PC-3 (cell line): ENCODE data around the gene BORCS5.

ENCODE experiments used
- EZH2 ChIP-seq: fragments of 300-600 bp; sonication (generic); IDR thresholded peaks from one replicate; pipeline ENCODE4 v1.6.1; 2017; ENCODE audit warnings: antibody characterized with exemption, mild to moderate bottlenecking, low read length; ENCODE audit not compliant: unreplicated experiment
- TF ChIP-seq, protein P1 (sequence below): fragments of 300-600 bp; sonication (generic); conservative IDR thresholded peaks from 2 replicates; pipeline ENCODE4 v1.5.1; 2017; ENCODE audit warnings: antibody characterized with exemption, low read depth, mild to moderate bottlenecking, low read length

DNA sequence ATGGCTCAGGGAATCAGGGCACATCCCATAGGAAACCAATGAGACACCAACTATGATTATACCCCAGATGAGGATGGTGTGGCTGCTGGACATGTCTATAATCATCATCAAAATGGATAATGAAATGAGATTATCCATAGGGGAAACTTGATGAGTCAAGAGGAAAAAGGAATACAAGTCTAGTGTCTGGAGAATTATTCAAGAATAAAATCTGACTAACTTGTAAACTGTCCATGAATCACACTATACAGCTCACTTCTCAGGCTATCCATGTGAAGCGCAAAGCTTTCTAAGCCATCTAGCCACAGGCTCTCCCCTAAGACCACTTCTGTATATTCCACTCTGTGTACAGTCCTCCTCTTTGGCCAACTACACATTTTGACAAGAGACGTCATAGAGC is 153.3 kb downstream of the BORCS5 start:
- TF ChIP-seq, protein P1, sequence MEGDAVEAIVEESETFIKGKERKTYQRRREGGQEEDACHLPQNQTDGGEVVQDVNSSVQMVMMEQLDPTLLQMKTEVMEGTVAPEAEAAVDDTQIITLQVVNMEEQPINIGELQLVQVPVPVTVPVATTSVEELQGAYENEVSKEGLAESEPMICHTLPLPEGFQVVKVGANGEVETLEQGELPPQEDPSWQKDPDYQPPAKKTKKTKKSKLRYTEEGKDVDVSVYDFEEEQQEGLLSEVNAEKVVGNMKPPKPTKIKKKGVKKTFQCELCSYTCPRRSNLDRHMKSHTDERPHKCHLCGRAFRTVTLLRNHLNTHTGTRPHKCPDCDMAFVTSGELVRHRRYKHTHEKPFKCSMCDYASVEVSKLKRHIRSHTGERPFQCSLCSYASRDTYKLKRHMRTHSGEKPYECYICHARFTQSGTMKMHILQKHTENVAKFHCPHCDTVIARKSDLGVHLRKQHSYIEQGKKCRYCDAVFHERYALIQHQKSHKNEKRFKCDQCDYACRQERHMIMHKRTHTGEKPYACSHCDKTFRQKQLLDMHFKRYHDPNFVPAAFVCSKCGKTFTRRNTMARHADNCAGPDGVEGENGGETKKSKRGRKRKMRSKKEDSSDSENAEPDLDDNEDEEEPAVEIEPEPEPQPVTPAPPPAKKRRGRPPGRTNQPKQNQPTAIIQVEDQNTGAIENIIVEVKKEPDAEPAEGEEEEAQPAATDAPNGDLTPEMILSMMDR = no peak
- TF ChIP-seq EZH2 = no peak
